SK-N-DZ (cell line): ENCODE data around the gene KLHL3. TPM values are rescaled to one million over a fixed set of nuclear protein-coding genes. Genes with fewer than 3 reads are reported as not detected.
"Not testable (repeated sequence)": the region's sequence is repeated elsewhere in the genome, so short reads cannot be mapped to it uniquely, and the experiment has no call there.

Experiments
- DNase-seq: peaks from one replicate; pipeline ENCODE4 v3.0.0-alpha.2; 2015; ENCODE audit warnings: low spot score
- polyA plus RNA-seq, 2 experiments: library from polyadenylated mRNA; depleted of rRNA; stranded (reverse); fragments of >200 nt; gene quantifications; 2 replicates each; pipeline ENCODE4 v1.2.3, GENCODE V29; 2014

KLHL3 gene, protein sequence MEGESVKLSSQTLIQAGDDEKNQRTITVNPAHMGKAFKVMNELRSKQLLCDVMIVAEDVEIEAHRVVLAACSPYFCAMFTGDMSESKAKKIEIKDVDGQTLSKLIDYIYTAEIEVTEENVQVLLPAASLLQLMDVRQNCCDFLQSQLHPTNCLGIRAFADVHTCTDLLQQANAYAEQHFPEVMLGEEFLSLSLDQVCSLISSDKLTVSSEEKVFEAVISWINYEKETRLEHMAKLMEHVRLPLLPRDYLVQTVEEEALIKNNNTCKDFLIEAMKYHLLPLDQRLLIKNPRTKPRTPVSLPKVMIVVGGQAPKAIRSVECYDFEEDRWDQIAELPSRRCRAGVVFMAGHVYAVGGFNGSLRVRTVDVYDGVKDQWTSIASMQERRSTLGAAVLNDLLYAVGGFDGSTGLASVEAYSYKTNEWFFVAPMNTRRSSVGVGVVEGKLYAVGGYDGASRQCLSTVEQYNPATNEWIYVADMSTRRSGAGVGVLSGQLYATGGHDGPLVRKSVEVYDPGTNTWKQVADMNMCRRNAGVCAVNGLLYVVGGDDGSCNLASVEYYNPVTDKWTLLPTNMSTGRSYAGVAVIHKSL
- 3.4 and 4.1 TPM in 2 replicates for polyA plus RNA-seq (2014; cell fraction: cytosol; rRNA removed)
- 14.0 and 20.3 TPM in 2 replicates for polyA plus RNA-seq (2014; cell fraction: nucleus; rRNA removed)

GRCh38 chr5:137735555-137736284 is at the start of gene KLHL3:
TSS of gene KLHL3 (minus strand) at chr5:137736089. CDS start at chr5:137735646, 443 bp downstream.
- DNase-seq = peak; percentile 81

- no peak for DNase-seq
Observed at GRCh38 chr5:137782984-137783536, 47.2 kb upstream of the KLHL3 start.

- no peak for DNase-seq
Observed at GRCh38 chr5:137782055-137782454, 46.2 kb upstream of the KLHL3 start.

- DNase-seq = peak; percentile 56
Observed at GRCh38 chr5:137778772-137779564, 43.1 kb upstream of the KLHL3 start.

DNA sequence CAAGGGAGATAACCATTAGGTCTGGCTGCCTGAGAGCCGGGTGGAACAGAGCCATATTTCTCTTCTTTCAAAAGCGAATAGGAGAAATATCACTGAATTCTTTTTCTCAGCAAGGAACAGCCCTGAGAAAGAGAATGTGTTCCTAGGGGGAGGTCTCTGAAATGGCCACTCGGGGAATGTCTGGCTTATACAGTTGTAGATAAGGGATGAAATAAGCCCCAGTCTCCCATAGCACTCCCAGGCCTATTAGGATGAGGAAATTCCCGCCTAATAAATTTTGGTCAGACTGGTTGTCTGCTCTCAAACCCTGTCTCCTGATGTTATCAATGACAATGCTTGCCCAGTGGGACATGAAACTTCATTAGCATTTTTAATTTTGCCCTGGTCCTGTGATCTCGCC is 32.0 kb upstream of the KLHL3 start:
- not testable (repeated sequence) for DNase-seq

- peak; percentile 30 for DNase-seq
Observed at GRCh38 chr5:137761566-137761965, 25.7 kb upstream of the KLHL3 start.

DNA sequence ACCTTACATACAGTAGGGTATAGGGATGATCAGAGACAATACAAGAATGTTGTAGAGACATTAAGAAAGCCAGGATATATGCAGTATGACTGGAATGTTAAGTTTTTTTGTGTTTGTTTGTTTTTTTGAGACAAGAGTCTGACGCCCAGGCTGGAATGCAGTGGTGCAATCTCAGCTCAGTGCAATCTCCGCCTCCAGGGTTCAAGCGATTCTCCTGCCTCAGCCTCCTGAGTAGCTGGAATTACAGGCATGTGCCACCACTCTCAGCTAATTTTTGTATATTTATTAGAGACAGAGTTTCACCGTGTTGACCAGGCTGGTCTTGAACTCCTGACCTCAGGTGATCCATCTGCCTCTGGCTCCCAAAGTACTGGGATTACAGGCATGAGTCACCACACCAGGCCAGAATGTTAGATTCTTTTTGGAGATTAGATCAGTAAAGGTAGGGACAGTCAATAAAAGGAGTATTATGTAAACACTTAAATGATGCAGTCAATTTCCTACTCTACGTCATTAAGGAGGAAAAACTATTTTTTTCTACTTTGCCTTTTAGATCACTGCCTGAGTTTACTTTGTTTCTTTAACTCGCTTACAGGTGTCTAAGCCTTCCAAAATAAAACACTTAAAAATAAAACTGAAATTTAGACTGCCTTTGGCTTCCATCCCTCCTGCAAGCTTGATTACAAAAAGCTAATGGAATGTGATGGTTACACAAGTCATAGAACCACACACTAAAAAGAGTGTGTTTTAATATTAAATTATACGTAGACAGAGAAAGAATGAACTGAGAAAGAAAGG is 25.0 kb upstream of the KLHL3 start:
- DNase-seq = no peak

DNA sequence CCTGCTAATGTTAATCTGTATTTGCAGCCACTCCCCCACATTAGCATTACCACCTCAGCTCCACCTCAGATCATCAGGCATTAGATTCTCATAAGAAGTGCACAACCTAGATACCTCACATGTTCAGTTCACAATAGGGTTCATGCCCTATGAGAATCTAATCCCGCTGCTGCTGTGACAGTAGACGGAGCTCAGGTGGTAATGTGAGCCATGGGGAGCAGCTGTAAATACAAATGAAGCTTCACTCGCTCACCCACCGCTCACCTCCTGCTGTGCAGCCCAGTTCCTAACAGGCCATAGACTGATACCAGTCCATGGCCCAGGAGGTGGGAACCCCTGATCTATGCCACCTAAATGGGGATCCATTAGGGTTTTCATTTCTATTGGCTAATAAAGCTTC is 24.4 kb upstream of the KLHL3 start:
- DNase-seq = no peak

GRCh38 chr5:137758715-137759306 is 22.9 kb upstream of the KLHL3 start:
- DNase-seq = no peak

DNA sequence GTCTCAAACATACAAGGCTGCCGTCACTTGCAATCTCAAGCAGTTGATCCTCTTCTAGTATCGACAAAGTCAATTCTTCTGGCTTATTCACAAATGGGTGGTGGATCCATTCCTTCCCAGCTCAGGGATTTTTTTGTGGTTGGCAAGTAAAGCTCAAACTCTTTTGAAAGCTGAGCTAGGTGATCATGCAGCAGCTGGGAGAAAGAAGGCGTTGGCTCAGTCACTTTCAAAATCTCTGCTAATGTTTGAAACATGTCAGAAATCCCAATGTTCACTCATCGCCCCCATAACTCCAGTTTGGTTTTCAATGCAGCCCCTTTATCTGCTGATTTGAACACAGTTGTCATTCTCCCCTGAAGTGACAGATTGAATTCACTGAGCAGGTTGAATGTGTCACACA is 22.2 kb upstream of the KLHL3 start:
- no peak for DNase-seq

DNA sequence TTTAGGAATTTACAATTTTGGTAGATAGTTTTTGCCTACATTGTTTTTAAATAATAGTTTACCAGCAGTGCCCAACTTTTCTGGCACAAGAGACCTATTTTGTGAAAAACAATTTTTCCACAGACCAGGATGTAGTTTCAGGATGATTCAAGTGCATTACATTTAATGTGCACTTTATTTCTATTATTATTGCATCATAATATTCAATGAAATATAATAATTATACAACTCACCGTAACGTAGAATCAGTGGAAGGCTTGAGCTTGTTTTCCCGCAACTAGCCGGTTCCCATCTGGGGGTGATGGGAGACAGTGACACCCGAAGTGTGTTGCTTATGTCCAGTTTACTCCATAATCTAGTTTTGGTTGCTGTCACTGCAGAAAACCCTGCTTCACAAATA is 21.7 kb upstream of the KLHL3 start:
- no peak for DNase-seq

GRCh38 chr5:137754961-137755762 is 19.3 kb upstream of the KLHL3 start:
- no peak for DNase-seq

GRCh38 chr5:137754188-137754960 is 18.5 kb upstream of the KLHL3 start, which contains the start of gene HNRNPA0:
TSS of gene HNRNPA0 (minus strand) at chr5:137754363. CDS start at chr5:137754066, 297 bp downstream.
- DNase-seq = peak; percentile 98

DNA sequence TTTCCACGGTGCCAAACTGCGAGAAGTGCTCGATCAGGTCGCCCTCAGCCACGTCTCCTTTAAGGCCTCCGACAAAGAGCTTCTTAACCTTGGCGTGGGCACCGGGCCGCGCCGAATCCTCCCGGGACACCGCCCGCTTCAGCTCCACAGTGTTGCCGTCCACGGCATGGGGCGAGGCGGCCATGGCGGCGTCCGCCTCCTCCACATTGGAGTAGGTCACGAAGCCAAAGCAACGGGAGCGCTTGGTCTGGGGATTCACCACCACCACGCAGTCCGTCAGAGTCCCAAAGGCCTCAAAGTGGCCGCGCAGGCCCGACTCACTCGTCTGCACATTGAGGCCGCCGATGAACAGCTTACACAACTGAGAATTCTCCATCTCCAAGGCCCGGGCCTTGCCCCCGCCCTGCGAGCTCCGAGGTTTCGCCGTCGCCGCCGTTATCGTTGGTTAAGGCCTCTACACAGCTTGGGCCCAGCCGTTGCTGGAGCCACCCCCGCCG is 17.9 kb upstream of the KLHL3 start:
- DNase-seq = no peak

- DNase-seq = peak; percentile 19
Observed at GRCh38 chr5:137752905-137753690, 17.2 kb upstream of the KLHL3 start.

GRCh38 chr5:137751869-137752491 is 16.1 kb upstream of the KLHL3 start:
- DNase-seq = peak; percentile 71

- DNase-seq = no peak
Observed at GRCh38 chr5:137750436-137750835, 14.5 kb upstream of the KLHL3 start.
